PC-3 (cell line): ENCODE results near the gene JUNB. TPM values are rescaled to one million over a fixed set of nuclear protein-coding genes. Genes with fewer than 3 reads are reported as not detected.

ENCODE experiments used
- ATAC-seq: fragments of 200-7000 bp; cut with Tn5 transposase; 2 replicates; pipeline ENCODE4 v1.9.1; 2020; ENCODE audit warnings: mild to moderate bottlenecking, moderate library complexity
- BruUV-seq: library from RNA; stranded (reverse); fragments of 400-500 nt; replicated peaks from 2 replicates; lab custom pipeline; 2021; lab: Mats Ljungman, UMichigan
- CTCF ChIA-PET: fragments of 300-600 bp; sonication (Branson Sonifier 250); formaldehyde crosslinking; loops from one replicate; lab custom pipeline; 2022; ENCODE audit warnings: antibody characterized with exemption; lab: Charles Lee
- POLR2A ChIA-PET: fragments of 300-600 bp; sonication (Branson Sonifier 250); formaldehyde crosslinking; loops from one replicate; lab custom pipeline; 2022; ENCODE audit warnings: antibody characterized with exemption; ENCODE audit not compliant: unreplicated experiment; lab: Charles Lee
- DNase-seq: peaks from one replicate; pipeline ENCODE4 v3.0.0-alpha.2; 2015
- H2AFZ ChIP-seq: fragments of 300-600 bp; sonication (generic); 2 replicates; pipeline ENCODE4 v1.6.0; 2016; ENCODE audit warnings: antibody characterized with exemption, low read length
- H3F3A ChIP-seq: fragments of 300-600 bp; sonication (generic); one replicate; pipeline ENCODE4 v1.6.0; 2017; ENCODE audit warnings: antibody characterized with exemption, low read length, control low read depth, mild to moderate bottlenecking; ENCODE audit not compliant: unreplicated experiment
- H3K27ac ChIP-seq: fragments of 300-600 bp; sonication (generic); 2 replicates; pipeline ENCODE4 v1.5.1; 2016; ENCODE audit warnings: mild to moderate bottlenecking, low read length
- H3K27me3 ChIP-seq: fragments of 300-600 bp; sonication (generic); 2 replicates; pipeline ENCODE4 v1.6.1; 2016; ENCODE audit warnings: low read length, mixed read lengths
- H3K36me3 ChIP-seq: fragments of 300-600 bp; sonication (generic); 2 replicates; pipeline ENCODE4 v1.6.1; 2016; ENCODE audit warnings: low read depth, mixed run types, low read length, mixed read lengths
- H3K4me1 ChIP-seq: fragments of 300-600 bp; sonication (generic); 2 replicates; pipeline ENCODE4 v1.5.1; 2016; ENCODE audit warnings: low read length; ENCODE audit not compliant: insufficient read depth
- H3K4me2 ChIP-seq: fragments of 300-600 bp; sonication (generic); 2 replicates; pipeline ENCODE4 v1.6.0; 2016; ENCODE audit warnings: low read length
- H3K4me3 ChIP-seq: fragments of 300-600 bp; sonication (generic); 2 replicates; pipeline ENCODE4 v1.5.1; 2016; ENCODE audit warnings: mild to moderate bottlenecking, low read length, mixed read lengths
- H3K79me2 ChIP-seq: fragments of 300-600 bp; sonication (generic); 2 replicates; pipeline ENCODE4 v1.6.1; 2017; ENCODE audit warnings: low read length, mixed read lengths
- H3K9ac ChIP-seq: fragments of 300-600 bp; sonication (generic); 2 replicates; pipeline ENCODE4 v1.6.0; 2016; ENCODE audit warnings: mild to moderate bottlenecking, low read length
- H3K9me2 ChIP-seq: fragments of 300-600 bp; sonication (generic); replicated peaks from 2 replicates; pipeline ENCODE4 v1.6.1; 2016; ENCODE audit warnings: mixed run types, low read length, mixed read lengths
- H3K9me3 ChIP-seq: fragments of 300-600 bp; sonication (generic); 2 replicates; pipeline ENCODE4 v1.6.1; 2016; ENCODE audit warnings: low read length, mixed read lengths
- H4K20me1 ChIP-seq: fragments of 300-600 bp; sonication (generic); 2 replicates; pipeline ENCODE4 v1.6.1; 2016; ENCODE audit warnings: low read length, mixed read lengths
- EZH2 ChIP-seq: fragments of 300-600 bp; sonication (generic); IDR thresholded peaks from one replicate; pipeline ENCODE4 v1.6.1; 2017; ENCODE audit warnings: antibody characterized with exemption, mild to moderate bottlenecking, low read length; ENCODE audit not compliant: unreplicated experiment
- EZH2phosphoT487 ChIP-seq: fragments of 300-600 bp; sonication (generic); IDR thresholded peaks from 2 replicates; pipeline ENCODE4 v1.6.1; 2018; ENCODE audit warnings: mild to moderate bottlenecking, antibody characterized with exemption, low read length, borderline replicate concordance
- intact Hi-C: fragments of 100-400 bp; cut with micrococcal nuclease; formaldehyde crosslinking; loops from 2 replicates; pipeline ENCODE4 v1.9.0; 2023
- total RNA-seq: library from RNA; depleted of rRNA; stranded (reverse); fragments of >200 nt; gene quantifications from 2 replicates; pipeline ENCODE4 v1.2.3, GENCODE V29; 2014
- TF ChIP-seq, protein P1 (sequence below): fragments of 300-600 bp; sonication (generic); conservative IDR thresholded peaks from 2 replicates; pipeline ENCODE4 v1.5.1; 2017; ENCODE audit warnings: antibody characterized with exemption, low read depth, mild to moderate bottlenecking, low read length

Gene JUNB
- total RNA-seq, 1 experiment from 2014 or later: 343 TPM

DNA sequence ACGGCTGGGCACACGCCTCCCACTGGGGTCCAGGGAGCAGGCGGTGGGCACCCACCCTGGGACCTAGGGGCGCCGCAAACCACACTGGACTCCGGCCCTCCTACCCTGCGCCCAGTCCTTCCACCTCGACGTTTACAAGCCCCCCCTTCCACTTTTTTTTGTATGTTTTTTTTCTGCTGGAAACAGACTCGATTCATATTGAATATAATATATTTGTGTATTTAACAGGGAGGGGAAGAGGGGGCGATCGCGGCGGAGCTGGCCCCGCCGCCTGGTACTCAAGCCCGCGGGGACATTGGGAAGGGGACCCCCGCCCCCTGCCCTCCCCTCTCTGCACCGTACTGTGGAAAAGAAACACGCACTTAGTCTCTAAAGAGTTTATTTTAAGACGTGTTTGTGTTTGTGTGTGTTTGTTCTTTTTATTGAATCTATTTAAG lies 1.6 kb downstream of the JUNB start:
- H3K9ac ChIP-seq: peak overlapping the region; percentile 89
- H3K27me3 ChIP-seq: no peaks in the 10 kb centered on the region
- ATAC-seq (no peak), DNase-seq (peak; percentile 19)
- POLR2A ChIA-PET: interaction anchor here (0.6 to 1.0 kb wide), 7 partner anchors 27 to 1563 kb away, joined by 3 to 6 read pairs (median 5); partner anchors contain the start of genes PRKCSH, ZNF490 and ZNF791
- H3K4me2 ChIP-seq: peak overlapping the region; percentile 92
- peaks cover 42% of the 10 kb centered on the region for H3K4me1 ChIP-seq
- H3K36me3 ChIP-seq: no peaks in the 10 kb centered on the region
- TF ChIP-seq, protein P1, sequence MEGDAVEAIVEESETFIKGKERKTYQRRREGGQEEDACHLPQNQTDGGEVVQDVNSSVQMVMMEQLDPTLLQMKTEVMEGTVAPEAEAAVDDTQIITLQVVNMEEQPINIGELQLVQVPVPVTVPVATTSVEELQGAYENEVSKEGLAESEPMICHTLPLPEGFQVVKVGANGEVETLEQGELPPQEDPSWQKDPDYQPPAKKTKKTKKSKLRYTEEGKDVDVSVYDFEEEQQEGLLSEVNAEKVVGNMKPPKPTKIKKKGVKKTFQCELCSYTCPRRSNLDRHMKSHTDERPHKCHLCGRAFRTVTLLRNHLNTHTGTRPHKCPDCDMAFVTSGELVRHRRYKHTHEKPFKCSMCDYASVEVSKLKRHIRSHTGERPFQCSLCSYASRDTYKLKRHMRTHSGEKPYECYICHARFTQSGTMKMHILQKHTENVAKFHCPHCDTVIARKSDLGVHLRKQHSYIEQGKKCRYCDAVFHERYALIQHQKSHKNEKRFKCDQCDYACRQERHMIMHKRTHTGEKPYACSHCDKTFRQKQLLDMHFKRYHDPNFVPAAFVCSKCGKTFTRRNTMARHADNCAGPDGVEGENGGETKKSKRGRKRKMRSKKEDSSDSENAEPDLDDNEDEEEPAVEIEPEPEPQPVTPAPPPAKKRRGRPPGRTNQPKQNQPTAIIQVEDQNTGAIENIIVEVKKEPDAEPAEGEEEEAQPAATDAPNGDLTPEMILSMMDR: no peak
- no peak for TF ChIP-seq EZH2
- TF ChIP-seq EZH2phosphoT487: no peak
- peaks cover 21% of the 10 kb centered on the region for H3K79me2 ChIP-seq
- H3K4me3 ChIP-seq: peak overlapping the region; percentile 90
- BruUV-seq: TSS peak; percentile 58
- CTCF ChIA-PET: interaction anchor here (0.8 to 1.1 kb wide), 2 partner anchors 15 to 20 kb away, joined by 4 to 5 read pairs; no protein-coding TSS in a partner anchor
- H3F3A ChIP-seq: peaks cover 12% of the 10 kb centered on the region
- intact Hi-C loops: no loop called here
- peak overlapping the region; percentile 95 for H3K27ac ChIP-seq
- H3K9me2 ChIP-seq: no peaks in the 10 kb centered on the region
- no peaks in the 10 kb centered on the region for H3K9me3 ChIP-seq
- no peak overlapping the region; the same call in 1 of the 2 replicates for H2AFZ ChIP-seq
- H4K20me1 ChIP-seq: peaks cover 16% of the 10 kb centered on the region

DNA sequence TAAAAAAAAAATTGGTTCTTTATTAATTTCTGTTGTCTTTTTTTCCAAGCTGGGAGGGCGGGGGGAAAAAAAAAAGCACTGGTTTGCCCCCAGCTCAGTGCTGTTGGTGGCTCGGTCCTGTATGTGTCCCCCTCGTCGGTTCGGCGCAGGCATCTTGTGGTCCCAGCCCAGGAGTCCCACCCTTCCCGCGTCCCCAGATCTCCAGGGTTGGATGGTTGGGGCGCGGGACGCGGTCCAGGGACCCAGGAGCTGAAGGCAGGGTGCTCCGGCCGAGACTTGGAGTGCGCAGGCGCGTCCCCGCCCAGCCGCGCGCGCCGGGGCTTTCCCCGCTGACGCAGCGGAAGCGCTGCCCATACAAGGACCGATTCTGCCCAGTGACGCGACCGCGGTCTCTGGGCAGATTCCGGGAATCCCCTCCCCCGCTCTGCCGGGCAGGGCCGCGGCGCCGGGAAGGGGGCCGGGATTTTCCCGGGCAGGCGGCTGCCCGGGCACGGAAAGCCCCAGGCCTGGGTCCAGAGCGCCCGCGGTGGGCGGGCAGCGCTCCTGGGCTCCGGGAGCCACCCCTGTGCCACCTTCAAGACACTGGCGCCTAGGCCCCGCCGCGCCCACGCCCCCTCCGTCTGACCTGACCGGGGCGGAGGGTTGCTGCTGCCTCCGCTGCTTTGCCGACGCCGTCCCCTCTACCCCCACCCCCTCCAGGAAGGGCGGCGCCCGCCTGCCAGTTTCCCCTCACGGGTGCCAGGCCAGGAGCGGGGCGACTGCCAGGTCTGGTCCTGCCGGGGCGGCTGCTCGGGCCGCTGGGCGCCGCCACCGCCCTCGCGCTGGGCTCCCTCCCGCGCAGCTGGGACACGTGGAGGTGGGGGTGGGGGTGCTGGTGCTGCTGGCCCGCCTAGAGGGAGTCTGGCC lies 2.3 kb downstream of the JUNB start:
- H3K9me3 ChIP-seq: no peaks in the 10 kb centered on the region
- H3K4me2 ChIP-seq: peak overlapping the region; percentile 92
- H3K9ac ChIP-seq: peak overlapping the region; percentile 89
- no peaks in the 10 kb centered on the region for H3K27me3 ChIP-seq
- ChIA-PET POLR2A (interaction anchor here (0.6 to 1.0 kb wide), 7 partner anchors 28 to 1562 kb away, joined by 3 to 6 read pairs (median 5); partner anchors contain the start of genes PRKCSH, ZNF20, ZNF490 and ZNF791), CTCF (interaction anchor here (0.5 to 1.1 kb wide), 3 partner anchors 16 to 60 kb away, joined by 4 to 8 read pairs (median 5); no protein-coding TSS in a partner anchor)
- BruUV-seq: no TSS peak
- peak overlapping the region; percentile 64 for H2AFZ ChIP-seq
- no peaks in the 10 kb centered on the region; the same call in 1 of the 2 replicates for H3K36me3 ChIP-seq
- peaks cover 21% of the 10 kb centered on the region for H3K79me2 ChIP-seq
- peaks cover 12% of the 10 kb centered on the region for H3F3A ChIP-seq
- peaks cover 16% of the 10 kb centered on the region for H4K20me1 ChIP-seq
- H3K4me1 ChIP-seq: peaks cover 36% of the 10 kb centered on the region
- H3K27ac ChIP-seq: peak overlapping the region; percentile 95
- ATAC-seq (peak; percentile 35), DNase-seq (peak; percentile 99)
- peak overlapping the region; percentile 90 for H3K4me3 ChIP-seq
- TF ChIP-seq EZH2 (no peak), EZH2phosphoT487 (peak; percentile 97)
- TF ChIP-seq, protein P1: peak; percentile 33; the same call in 1 of the 2 replicates
- no peaks in the 10 kb centered on the region for H3K9me2 ChIP-seq
- intact Hi-C loops: no loop called here
